Immature natural killer cell (primary cell): Measurements from ENCODE around the gene TYROBP. TPM values are rescaled to one million over a fixed set of nuclear protein-coding genes. Genes with fewer than 3 reads are reported as not detected.
A peak's percentile ranks its signal among the peaks of the same experiment; 100 is the strongest.
"Not testable (repeated sequence)": the region's sequence is repeated elsewhere in the genome, so short reads cannot be mapped to it uniquely, and the experiment has no call there.

Experiments used
- DNase-seq, 3 donors: peaks; one replicate each; pipeline ENCODE4 v3.0.0; 2022; ENCODE audit warnings: mixed read lengths in 1 of 3
- H3K27ac Mint-ChIP-seq, 6 donors: one replicate each; pipeline ENCODE4 v1.8.0; 2020; ENCODE audit warnings: mixed read lengths in 6 of 6, mild to moderate bottlenecking in 5 of 6, inconsistent platforms in 4 of 6, moderate library complexity in 3 of 6
- H3K27me3 Mint-ChIP-seq, 3 donors: one replicate each; pipeline ENCODE4 v1.8.0; 2020 to 2021; ENCODE audit warnings: low read depth in 3 of 3, mild to moderate bottlenecking in 3 of 3, mixed read lengths in 3 of 3, moderate library complexity in 3 of 3, inconsistent platforms in 1 of 3
- H3K36me3 Mint-ChIP-seq, 3 donors: one replicate each; pipeline ENCODE4 v1.8.0; 2020; ENCODE audit warnings: mixed read lengths in 3 of 3, inconsistent platforms in 2 of 3, mild to moderate bottlenecking in 2 of 3
- H3K4me1 Mint-ChIP-seq, 2 donors: one replicate each; pipeline ENCODE4 v1.8.0; 2020; ENCODE audit warnings: inconsistent platforms in 2 of 2, mild to moderate bottlenecking in 2 of 2, mixed read lengths in 2 of 2, moderate library complexity in 1 of 2
- H3K4me3 Mint-ChIP-seq, 5 donors: one replicate each; pipeline ENCODE4 v1.8.0; 2020; ENCODE audit warnings: mild to moderate bottlenecking in 5 of 5, mixed read lengths in 5 of 5, inconsistent platforms in 3 of 5, moderate library complexity in 3 of 5
- H3K9me3 Mint-ChIP-seq, 6 donors: one replicate each; pipeline ENCODE4 v1.8.0; 2020; ENCODE audit warnings: mild to moderate bottlenecking in 6 of 6, mixed read lengths in 6 of 6, inconsistent platforms in 4 of 6, moderate library complexity in 3 of 6
- polyA plus RNA-seq, 3 donors: library from polyadenylated mRNA; unstranded; fragments of 300-500 nt; fragmentation: Illumina TruSeq; gene quantifications; one replicate each; pipeline ENCODE4 v1.2.3, GENCODE V29; 2021

The TYROBP gene
- polyA plus RNA-seq: 1,000 to 10,000 TPM; 2,771 to 3,312 (median 2,871) TPM

GRCh38 chr19:35908010-35908441, at the start of gene TYROBP:
Gene TYROBP, minus strand, starts transcription at chr19:35908295. Its CDS starts 67 bp downstream, at chr19:35908228.
- H3K36me3 Mint-ChIP-seq: peaks cover 13 to 29% (median 17%) of the 10 kb centered on the region in 3 donors
- peaks cover 63 to 64% of the 10 kb centered on the region in 2 donors for H3K4me1 Mint-ChIP-seq
- DNase-seq: peak; percentile 47 to 52 (median 51)
- H3K4me3 Mint-ChIP-seq: peak within 1 kb of the TSS; percentile 95 to 99 (median 98)
- peak within 1 kb of the TSS; percentile 94 to 100 (median 98) for H3K27ac Mint-ChIP-seq
- no peaks in the 10 kb centered on the region for H3K9me3 Mint-ChIP-seq
- peaks cover 9 to 19% (median 10%) of the 10 kb centered on the region in 3 donors for H3K27me3 Mint-ChIP-seq

DNA sequence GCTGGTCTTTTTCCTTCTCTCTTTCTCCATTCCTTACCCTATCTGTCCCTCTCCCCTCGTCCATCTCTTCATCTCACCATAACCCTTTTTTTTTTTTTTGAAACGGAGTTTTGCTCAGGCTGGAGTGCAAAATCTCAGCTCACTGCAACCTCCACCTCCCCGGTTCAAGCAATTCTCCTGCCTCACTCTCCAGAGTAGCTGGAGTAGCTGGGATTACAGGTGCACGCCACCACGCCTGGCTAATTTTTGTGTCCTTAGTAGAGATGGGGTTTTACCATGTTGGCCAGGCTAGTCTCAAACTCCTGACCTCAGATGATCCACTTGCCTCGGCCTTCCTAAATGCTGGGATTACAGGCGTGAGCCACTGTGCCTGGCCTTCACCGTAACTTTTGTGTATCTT, 49.3 kb upstream of the TYROBP start:
- peaks cover 32 to 44% of the 10 kb centered on the region in 2 donors for H3K4me1 Mint-ChIP-seq
- H3K9me3 Mint-ChIP-seq, H3K4me3 Mint-ChIP-seq, H3K36me3 Mint-ChIP-seq, H3K27me3 Mint-ChIP-seq, DNase-seq: not testable (repeated sequence)
- H3K27ac Mint-ChIP-seq: peak overlapping the region in 1 of 6 donors; percentile 35

DNA sequence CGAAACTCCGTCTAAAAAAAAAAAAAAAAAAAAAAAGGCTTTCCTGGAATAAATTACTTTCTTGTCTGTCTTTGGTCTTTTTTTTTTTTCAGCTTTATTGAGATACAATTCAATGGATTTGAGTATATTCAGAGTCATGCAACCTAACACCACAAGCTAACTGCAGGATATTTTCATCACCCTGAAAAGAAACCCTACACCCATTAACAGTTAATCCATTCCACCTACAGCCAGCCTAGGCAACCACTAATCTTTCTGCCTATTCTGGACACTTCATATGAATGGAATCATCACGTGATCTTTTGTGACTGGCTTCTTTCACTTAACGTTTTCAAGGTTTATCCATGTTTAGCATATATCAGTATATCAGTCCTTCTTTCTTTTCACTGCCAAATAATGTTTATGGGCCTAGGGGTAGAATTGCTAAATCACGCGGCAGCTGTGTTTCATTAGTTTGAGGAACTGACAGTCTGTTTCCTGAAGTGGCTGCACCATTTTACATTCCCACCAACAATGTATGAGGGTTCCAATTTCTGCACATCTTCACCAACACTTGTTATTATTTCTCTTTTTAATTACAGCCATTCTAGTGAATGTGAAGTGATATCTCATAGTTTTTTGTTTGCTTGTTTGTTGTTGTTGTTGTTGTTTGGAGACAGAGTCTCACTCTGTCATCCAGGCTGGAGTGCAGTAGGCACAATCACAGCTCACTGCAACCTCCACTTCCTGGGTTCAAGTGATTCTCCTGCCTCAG, 48.0 kb upstream of the TYROBP start:
- DNase-seq: no peak
- Mint-ChIP-seq H3K4me3 (peak overlapping the region in 3 of 5 donors; percentile 20 to 35 (median 24)), H3K4me1 (peaks cover 38 to 50% of the 10 kb centered on the region in 2 donors), H3K9me3 (no peaks in the 10 kb centered on the region), H3K27me3 (peaks cover 2 to 3% (median 2%) of the 10 kb centered on the region in 3 donors), H3K36me3 (no peaks in the 10 kb centered on the region), H3K27ac (peak overlapping the region in 2 of 6 donors; percentile 23 to 81)

GRCh38 chr19:35949131-35949530, 41.0 kb upstream of the TYROBP start:
- Mint-ChIP-seq H3K27ac (peak overlapping the region in 3 of 6 donors; percentile 48 to 81 (median 71)), H3K4me1 (peaks cover 30 to 36% of the 10 kb centered on the region in 2 donors), H3K36me3 (no peaks in the 10 kb centered on the region), H3K27me3 (peaks cover 0 to 18% (median 11%) of the 10 kb centered on the region in 3 donors), H3K9me3 (no peaks in the 10 kb centered on the region), H3K4me3 (no peak overlapping the region)
- DNase-seq: no peak

GRCh38 chr19:35946203-35946602, 38.1 kb upstream of the TYROBP start:
- H3K27ac Mint-ChIP-seq: peak overlapping the region in 1 of 6 donors; percentile 18
- no peaks in the 10 kb centered on the region for H3K9me3 Mint-ChIP-seq
- no peak overlapping the region for H3K4me3 Mint-ChIP-seq
- DNase-seq: no peak
- no peaks in the 10 kb centered on the region for H3K36me3 Mint-ChIP-seq
- H3K27me3 Mint-ChIP-seq: peaks cover under 1 to 17% (median 9%) of the 10 kb centered on the region in 3 donors
- H3K4me1 Mint-ChIP-seq: peaks cover 6 to 13% of the 10 kb centered on the region in 2 donors

- Mint-ChIP-seq H3K4me3 (no peak overlapping the region), H3K27me3 (peaks cover 1 to 17% (median 9%) of the 10 kb centered on the region in 3 donors), H3K4me1 (peaks cover 6 to 9% of the 10 kb centered on the region in 2 donors), H3K36me3 (no peaks in the 10 kb centered on the region), H3K27ac (no peak overlapping the region), H3K9me3 (no peaks in the 10 kb centered on the region)
- no peak for DNase-seq
Observed at GRCh38 chr19:35945121-35945790, 37.2 kb upstream of the TYROBP start.

DNA sequence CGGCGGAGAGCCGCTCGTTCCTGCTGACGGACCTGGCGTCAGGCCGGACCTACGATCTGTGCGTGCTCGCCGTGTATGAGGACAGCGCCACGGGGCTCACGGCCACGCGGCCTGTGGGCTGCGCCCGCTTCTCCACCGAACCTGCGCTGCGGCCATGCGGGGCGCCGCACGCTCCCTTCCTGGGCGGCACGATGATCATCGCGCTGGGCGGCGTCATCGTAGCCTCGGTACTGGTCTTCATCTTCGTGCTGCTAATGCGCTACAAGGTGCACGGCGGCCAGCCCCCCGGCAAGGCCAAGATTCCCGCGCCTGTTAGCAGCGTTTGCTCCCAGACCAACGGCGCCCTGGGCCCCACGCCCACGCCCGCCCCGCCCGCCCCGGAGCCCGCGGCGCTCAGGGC, 36.5 kb upstream of the TYROBP start:
- no peak overlapping the region for H3K4me3 Mint-ChIP-seq
- no peak for DNase-seq
- no peak overlapping the region for H3K27ac Mint-ChIP-seq
- H3K27me3 Mint-ChIP-seq: peaks cover 1 to 17% (median 9%) of the 10 kb centered on the region in 3 donors
- no peaks in the 10 kb centered on the region for H3K9me3 Mint-ChIP-seq
- peaks cover 6 to 8% of the 10 kb centered on the region in 2 donors for H3K4me1 Mint-ChIP-seq
- no peaks in the 10 kb centered on the region for H3K36me3 Mint-ChIP-seq

- H3K4me3 Mint-ChIP-seq: no peak overlapping the region
Observed at GRCh38 chr19:35943321-35944301, 35.5 kb upstream of the TYROBP start.

DNA sequence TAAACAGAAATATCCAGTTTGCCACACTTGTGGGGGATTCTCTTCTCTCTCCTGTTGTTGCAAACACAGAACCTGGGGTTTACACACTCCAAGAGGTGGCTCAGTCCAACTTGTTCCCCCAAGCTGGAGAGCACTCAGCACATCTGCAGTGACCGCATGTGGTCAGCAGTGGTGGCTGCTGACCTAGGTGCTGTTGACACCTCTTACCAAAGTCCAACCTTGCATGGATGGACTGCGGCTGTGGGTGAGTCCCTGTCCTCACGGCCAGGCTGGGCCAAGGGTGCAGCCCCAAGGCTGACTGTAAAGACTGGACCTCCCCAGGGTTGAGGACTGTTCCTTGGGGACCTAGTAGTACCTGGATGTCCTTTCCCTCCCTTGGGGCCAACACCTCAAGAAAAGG, 34.1 kb upstream of the TYROBP start:
- H3K27ac Mint-ChIP-seq: no peak overlapping the region
- peaks cover 0 to 8% (median 7%) of the 10 kb centered on the region in 3 donors for H3K36me3 Mint-ChIP-seq
- H3K9me3 Mint-ChIP-seq: no peaks in the 10 kb centered on the region
- no peak overlapping the region for H3K4me3 Mint-ChIP-seq
- peaks cover 1 to 11% (median 8%) of the 10 kb centered on the region in 3 donors for H3K27me3 Mint-ChIP-seq
- DNase-seq: no peak
- H3K4me1 Mint-ChIP-seq: peaks cover 17% of the 10 kb centered on the region in 2 donors

More at GRCh38 chr19:35943321-35944301, 35.5 kb upstream of the TYROBP start:
- Mint-ChIP-seq H3K9me3 (no peaks in the 10 kb centered on the region), H3K4me1 (peaks cover 9 to 11% of the 10 kb centered on the region in 2 donors), H3K27me3 (peaks cover 1 to 12% (median 11%) of the 10 kb centered on the region in 3 donors), H3K27ac (peak overlapping the region in 1 of 6 donors; percentile 17), H3K36me3 (no peaks in the 10 kb centered on the region)
- DNase-seq: no peak

DNA sequence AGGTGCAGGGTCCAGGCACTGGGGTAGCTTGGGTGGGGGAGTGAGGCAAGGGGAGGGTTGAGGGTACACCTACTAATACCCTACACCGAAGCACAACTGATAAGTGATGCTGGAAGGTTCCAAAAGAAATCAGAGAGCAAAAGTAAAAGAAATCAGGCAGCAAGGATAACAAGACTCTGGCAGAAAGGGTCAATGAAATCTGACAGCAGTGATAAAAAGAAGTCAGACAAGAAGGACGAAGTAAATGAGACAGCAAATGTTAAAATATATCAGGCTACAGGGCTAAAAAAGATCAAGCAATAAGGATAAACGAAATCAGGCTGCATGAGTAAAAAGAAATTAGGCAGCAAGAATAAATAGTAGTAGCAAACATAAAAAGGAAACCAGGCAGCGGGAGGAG, 32.7 kb upstream of the TYROBP start:
- H3K27me3 Mint-ChIP-seq: peaks cover 3 to 13% (median 7%) of the 10 kb centered on the region in 3 donors
- peak overlapping the region in 1 of 6 donors; percentile 20 for H3K27ac Mint-ChIP-seq
- no peak overlapping the region for H3K4me3 Mint-ChIP-seq
- no peak for DNase-seq
- no peaks in the 10 kb centered on the region for H3K9me3 Mint-ChIP-seq
- H3K4me1 Mint-ChIP-seq: peaks cover 21% of the 10 kb centered on the region in 2 donors
- peaks cover 0 to 8% (median 7%) of the 10 kb centered on the region in 3 donors for H3K36me3 Mint-ChIP-seq

DNA sequence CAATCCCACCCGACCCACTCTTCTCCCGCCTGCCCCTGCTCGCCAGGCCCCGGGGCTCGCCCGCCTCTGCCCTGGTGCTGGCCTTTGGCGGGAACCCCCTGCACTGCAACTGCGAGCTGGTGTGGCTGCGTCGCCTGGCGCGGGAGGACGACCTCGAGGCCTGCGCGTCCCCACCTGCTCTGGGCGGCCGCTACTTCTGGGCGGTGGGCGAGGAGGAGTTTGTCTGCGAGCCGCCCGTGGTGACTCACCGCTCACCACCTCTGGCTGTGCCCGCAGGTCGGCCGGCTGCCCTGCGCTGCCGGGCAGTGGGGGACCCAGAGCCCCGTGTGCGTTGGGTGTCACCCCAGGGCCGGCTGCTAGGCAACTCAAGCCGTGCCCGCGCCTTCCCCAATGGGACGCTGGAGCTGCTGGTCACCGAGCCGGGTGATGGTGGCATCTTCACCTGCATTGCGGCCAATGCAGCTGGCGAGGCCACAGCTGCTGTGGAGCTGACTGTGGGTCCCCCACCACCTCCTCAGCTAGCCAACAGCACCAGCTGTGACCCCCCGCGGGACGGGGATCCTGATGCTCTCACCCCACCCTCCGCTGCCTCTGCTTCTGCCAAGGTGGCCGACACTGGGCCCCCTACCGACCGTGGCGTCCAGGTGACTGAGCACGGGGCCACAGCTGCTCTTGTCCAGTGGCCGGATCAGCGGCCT, 32.1 kb upstream of the TYROBP start:
- Mint-ChIP-seq H3K27me3 (peaks cover 3 to 13% (median 5%) of the 10 kb centered on the region in 3 donors), H3K27ac (no peak overlapping the region), H3K4me1 (peaks cover 23% of the 10 kb centered on the region in 2 donors), H3K4me3 (no peak overlapping the region), H3K9me3 (no peaks in the 10 kb centered on the region), H3K36me3 (peaks cover 0 to 8% (median 7%) of the 10 kb centered on the region in 3 donors)
- DNase-seq: no peak

DNA sequence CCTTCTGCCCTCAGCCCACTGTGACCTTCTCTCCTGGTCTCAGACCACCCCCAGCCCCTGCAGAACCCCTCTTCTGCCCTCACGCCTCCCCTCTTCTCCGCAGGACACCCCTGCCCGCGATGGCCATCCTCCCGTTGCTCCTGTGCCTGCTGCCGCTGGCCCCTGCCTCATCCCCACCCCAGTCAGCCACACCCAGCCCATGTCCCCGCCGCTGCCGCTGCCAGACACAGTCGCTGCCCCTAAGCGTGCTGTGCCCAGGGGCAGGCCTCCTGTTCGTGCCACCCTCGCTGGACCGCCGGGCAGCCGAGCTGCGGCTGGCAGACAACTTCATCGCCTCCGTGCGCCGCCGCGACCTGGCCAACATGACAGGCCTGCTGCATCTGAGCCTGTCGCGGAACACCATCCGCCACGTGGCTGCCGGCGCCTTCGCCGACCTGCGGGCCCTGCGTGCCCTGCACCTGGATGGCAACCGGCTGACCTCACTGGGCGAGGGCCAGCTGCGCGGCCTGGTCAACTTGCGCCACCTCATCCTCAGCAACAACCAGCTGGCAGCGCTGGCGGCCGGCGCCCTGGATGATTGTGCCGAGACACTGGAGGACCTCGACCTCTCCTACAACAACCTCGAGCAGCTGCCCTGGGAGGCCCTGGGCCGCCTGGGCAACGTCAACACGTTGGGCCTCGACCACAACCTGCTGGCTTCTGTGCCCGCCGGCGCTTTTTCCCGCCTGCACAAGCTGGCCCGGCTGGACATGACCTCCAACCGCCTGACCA, 31.4 kb upstream of the TYROBP start:
- Mint-ChIP-seq H3K4me3 (peak overlapping the region in 1 of 5 donors; percentile 24), H3K4me1 (peaks cover 23% of the 10 kb centered on the region in 2 donors), H3K27me3 (peaks cover 3 to 13% (median 5%) of the 10 kb centered on the region in 3 donors), H3K9me3 (no peaks in the 10 kb centered on the region), H3K36me3 (peaks cover 0 to 8% (median 7%) of the 10 kb centered on the region in 3 donors), H3K27ac (no peak overlapping the region)
- DNase-seq: no peak
